A673 (cell line): ENCODE measurements around the gene DMGDH. TPM values are rescaled to one million over a fixed set of nuclear protein-coding genes. Genes with fewer than 3 reads are reported as not detected.

Experiments used
- BruUV-seq: library from RNA; stranded (reverse); fragments of 400-500 nt; replicated peaks from 2 replicates; lab custom pipeline; 2021; lab: Mats Ljungman, UMichigan
- CTCF ChIA-PET: fragments of 300-600 bp; sonication (Branson Sonifier 250); formaldehyde crosslinking; loops from one replicate; lab custom pipeline; 2022; ENCODE audit warnings: antibody characterized with exemption; lab: Charles Lee
- POLR2A ChIA-PET: fragments of 300-600 bp; sonication (Branson Sonifier 250); formaldehyde crosslinking; loops from one replicate; lab custom pipeline; 2022; ENCODE audit warnings: antibody characterized with exemption; ENCODE audit not compliant: low non-redundant PET; lab: Charles Lee
- DNase-seq: peaks from one replicate; pipeline ENCODE4 v3.0.0-alpha.2; 2015; ENCODE audit warnings: low spot score
- H3K27ac ChIP-seq: fragments of 200-600 bp; sonication (generic); 2 replicates; pipeline ENCODE4 v1.5.1; 2016; ENCODE audit warnings: mixed run types, low read depth, mild to moderate bottlenecking, mixed read lengths, antibody characterized with exemption, low read length; ENCODE audit not compliant: poor library complexity, severe bottlenecking
- H3K27me3 ChIP-seq: fragments of 200-600 bp; sonication (generic); replicated peaks from 2 replicates; pipeline ENCODE4 v1.6.1; 2017; ENCODE audit warnings: mixed run types, low read depth, mild to moderate bottlenecking, mixed read lengths, antibody characterized with exemption, low read length; ENCODE audit not compliant: insufficient read depth, poor library complexity
- H3K36me3 ChIP-seq: fragments of 200-600 bp; sonication (generic); 2 replicates; pipeline ENCODE4 v1.6.1; 2016; ENCODE audit warnings: mixed run types, mild to moderate bottlenecking, mixed read lengths, antibody characterized with exemption, low read length; ENCODE audit not compliant: insufficient read depth, poor library complexity, severe bottlenecking
- H3K4me1 ChIP-seq: fragments of 200-600 bp; sonication (generic); 2 replicates; pipeline ENCODE4 v1.6.1; 2017; ENCODE audit warnings: mixed run types, mild to moderate bottlenecking, mixed read lengths, antibody characterized with exemption, low read length; ENCODE audit not compliant: insufficient read depth, poor library complexity, severe bottlenecking
- H3K4me3 ChIP-seq: fragments of 200-600 bp; sonication (generic); 2 replicates; pipeline ENCODE4 v1.5.1; 2016; ENCODE audit warnings: low read depth, mixed run types, mild to moderate bottlenecking, mixed read lengths, low read length; ENCODE audit not compliant: poor library complexity, severe bottlenecking
- H3K9me3 ChIP-seq: fragments of 200-600 bp; sonication (generic); 2 replicates; pipeline ENCODE4 v1.6.1; 2016; ENCODE audit warnings: mixed run types, low read depth, mild to moderate bottlenecking, mixed read lengths, antibody characterized with exemption, low read length; ENCODE audit not compliant: poor library complexity, severe bottlenecking
- CTCF ChIP-seq: fragments of 300-800, 200-600 bp; sonication (generic); conservative IDR thresholded peaks from 2 replicates; pipeline ENCODE4 v1.5.1; 2017; ENCODE audit warnings: low read depth, mild to moderate bottlenecking, antibody characterized with exemption, low read length, moderate library complexity, mixed read lengths
- EZH2 ChIP-seq: fragments of 200-600 bp; sonication (generic); IDR thresholded peaks from 2 replicates; pipeline ENCODE4 v1.6.1; 2017; ENCODE audit warnings: borderline replicate concordance, low read depth, mild to moderate bottlenecking, mixed read lengths, antibody characterized with exemption, low read length; ENCODE audit not compliant: poor library complexity, severe bottlenecking
- intact Hi-C: fragments of 100-400 bp; cut with micrococcal nuclease; formaldehyde crosslinking; loops from one replicate; pipeline ENCODE4 v1.10.0; 2022; ENCODE audit not compliant: unreplicated experiment
- total RNA-seq: library from RNA; stranded (reverse); gene quantifications from 2 replicates; pipeline ENCODE4 v1.2.3, GENCODE V29; 2021

DMGDH gene
- total RNA-seq, 1 experiment from 2014 or later, result 0.15 TPM

DNA sequence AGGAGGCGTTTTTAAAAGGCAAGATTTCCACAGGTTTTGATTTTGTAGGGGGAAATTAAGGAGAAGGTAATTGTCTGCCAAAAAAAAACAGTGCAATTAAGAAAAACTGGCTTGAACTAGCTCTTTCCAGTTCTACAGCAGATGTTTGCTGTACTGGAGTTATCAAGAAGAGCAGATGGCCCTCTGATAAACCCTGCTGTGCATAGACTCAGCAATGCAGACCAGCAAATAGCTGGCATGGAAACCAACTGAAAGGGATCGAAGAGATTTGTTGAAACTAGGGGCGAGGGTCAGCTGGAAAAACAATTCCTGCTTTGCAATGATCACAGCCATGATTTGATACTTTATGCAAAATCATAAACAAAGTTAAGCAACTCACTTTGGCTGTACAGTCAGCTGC, 24.3 kb upstream of the DMGDH start:
- no peaks in the 10 kb centered on the region for H3K4me1 ChIP-seq
- H3K36me3 ChIP-seq, result no peaks in the 10 kb centered on the region
- POLR2A ChIA-PET, result no interaction called here
- no TSS peak for BruUV-seq
- H3K27ac ChIP-seq, result no peak overlapping the region
- no peak for TF ChIP-seq CTCF
- no peak for TF ChIP-seq EZH2
- intact Hi-C loops, result no loop called here
- no peak for DNase-seq
- no peaks in the 10 kb centered on the region for H3K9me3 ChIP-seq
- no peaks in the 10 kb centered on the region for H3K27me3 ChIP-seq
- no peak overlapping the region for H3K4me3 ChIP-seq
- CTCF ChIA-PET, result no interaction called here

DNA sequence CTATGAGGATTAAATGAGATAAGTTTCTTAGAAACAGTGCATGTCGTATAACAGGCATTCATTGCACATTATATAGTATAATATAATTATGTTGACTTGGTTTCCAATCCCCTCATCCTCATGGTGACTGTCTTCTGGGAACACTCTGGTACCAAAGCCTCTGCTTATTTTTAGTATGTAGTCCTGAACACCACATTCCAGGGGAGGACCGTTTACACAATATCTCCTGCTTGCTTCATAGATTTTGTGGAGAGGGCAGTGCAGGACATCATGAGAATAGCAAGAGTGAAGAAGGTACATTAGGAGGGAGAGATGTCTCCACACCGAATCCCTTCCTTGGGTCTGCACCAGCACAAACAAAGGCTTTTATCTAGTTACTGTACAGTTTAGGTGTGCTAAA, 21.6 kb upstream of the DMGDH start:
- Histone ChIP-seq H3K4me1 (no peaks in the 10 kb centered on the region), H3K9me3 (no peaks in the 10 kb centered on the region), H3K27ac (no peak overlapping the region), H3K4me3 (no peak overlapping the region), H3K27me3 (no peaks in the 10 kb centered on the region), H3K36me3 (no peaks in the 10 kb centered on the region)
- TF ChIP-seq EZH2, result no peak
- TF ChIP-seq CTCF, result no peak
- DNase-seq, result no peak
- POLR2A ChIA-PET, result interaction anchor here (0.6 kb wide), 1 partner anchor 684 kb away, joined by 3 read pairs; no protein-coding TSS in a partner anchor
- BruUV-seq, result no TSS peak
- intact Hi-C loops, result no loop called here
- CTCF ChIA-PET, result no interaction called here

DNA sequence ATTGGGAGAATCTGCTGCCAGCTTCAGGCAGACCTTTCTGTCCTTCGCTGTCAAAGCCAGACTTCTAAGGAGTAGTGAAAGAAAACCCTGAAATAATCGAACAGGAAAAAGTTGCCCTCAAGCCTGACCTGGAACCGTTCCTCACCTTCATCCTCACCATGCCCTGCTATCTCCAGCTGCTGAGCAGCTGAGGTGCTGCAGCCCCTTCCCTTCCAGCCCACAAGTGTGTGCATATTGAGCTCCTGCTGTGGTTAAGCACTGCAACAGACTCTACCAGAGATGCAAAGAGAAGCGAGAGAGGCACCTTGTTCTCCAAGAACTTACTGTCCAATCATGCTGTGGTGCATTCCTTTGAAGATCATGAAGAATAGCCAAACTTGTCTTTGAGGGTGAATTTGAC, 19.0 kb upstream of the DMGDH start:
- H3K27ac ChIP-seq, result no peak overlapping the region
- no peaks in the 10 kb centered on the region for H3K36me3 ChIP-seq
- no peak for TF ChIP-seq EZH2
- no peak for TF ChIP-seq CTCF
- H3K27me3 ChIP-seq, result no peaks in the 10 kb centered on the region
- no peaks in the 10 kb centered on the region for H3K9me3 ChIP-seq
- intact Hi-C loops, result no loop called here
- DNase-seq, result no peak
- no peaks in the 10 kb centered on the region for H3K4me1 ChIP-seq
- ChIA-PET CTCF (no interaction called here), POLR2A (no interaction called here)
- no TSS peak for BruUV-seq
- H3K4me3 ChIP-seq, result no peak overlapping the region
